Measurements from ENCODE around the gene IFIH1. TPM values are rescaled to one million over a fixed set of nuclear protein-coding genes. Genes with fewer than 3 reads are reported as not detected.

Gene IFIH1
- total RNA-seq, 1 experiment from 2014 or later: 4.7 TPM

DNA sequence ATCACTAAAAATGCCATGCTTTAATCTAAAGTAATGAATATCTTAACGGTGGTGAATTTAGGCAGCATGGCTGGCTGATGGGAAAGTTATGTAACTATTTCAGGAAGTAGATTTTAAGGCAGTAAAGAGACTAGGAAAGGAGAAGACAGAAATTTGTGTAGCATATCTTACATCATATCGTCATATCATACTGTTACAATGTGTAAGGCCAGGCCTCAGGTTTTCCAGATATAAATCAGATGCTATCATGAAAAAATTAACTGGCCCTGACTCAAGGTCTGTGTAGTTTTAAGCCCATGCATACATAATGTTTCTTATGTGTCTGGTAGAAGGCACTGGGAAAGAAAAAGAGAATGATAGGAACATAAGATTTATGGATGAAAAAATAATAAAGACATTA, 66.3 kb downstream of the IFIH1 start:
- POLR2A ChIA-PET (ENCODE audit: unreplicated experiment): no interaction called here
- no peak for TF ChIP-seq EZH2 (IDR thresholded peaks at IDR 0.05; ENCODE audit: low read depth)
- TF ChIP-seq, protein P1, sequence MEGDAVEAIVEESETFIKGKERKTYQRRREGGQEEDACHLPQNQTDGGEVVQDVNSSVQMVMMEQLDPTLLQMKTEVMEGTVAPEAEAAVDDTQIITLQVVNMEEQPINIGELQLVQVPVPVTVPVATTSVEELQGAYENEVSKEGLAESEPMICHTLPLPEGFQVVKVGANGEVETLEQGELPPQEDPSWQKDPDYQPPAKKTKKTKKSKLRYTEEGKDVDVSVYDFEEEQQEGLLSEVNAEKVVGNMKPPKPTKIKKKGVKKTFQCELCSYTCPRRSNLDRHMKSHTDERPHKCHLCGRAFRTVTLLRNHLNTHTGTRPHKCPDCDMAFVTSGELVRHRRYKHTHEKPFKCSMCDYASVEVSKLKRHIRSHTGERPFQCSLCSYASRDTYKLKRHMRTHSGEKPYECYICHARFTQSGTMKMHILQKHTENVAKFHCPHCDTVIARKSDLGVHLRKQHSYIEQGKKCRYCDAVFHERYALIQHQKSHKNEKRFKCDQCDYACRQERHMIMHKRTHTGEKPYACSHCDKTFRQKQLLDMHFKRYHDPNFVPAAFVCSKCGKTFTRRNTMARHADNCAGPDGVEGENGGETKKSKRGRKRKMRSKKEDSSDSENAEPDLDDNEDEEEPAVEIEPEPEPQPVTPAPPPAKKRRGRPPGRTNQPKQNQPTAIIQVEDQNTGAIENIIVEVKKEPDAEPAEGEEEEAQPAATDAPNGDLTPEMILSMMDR (conservative IDR thresholded peaks at IDR 0.05): no peak
- Histone ChIP-seq H2AFZ (no peak overlapping the region), H3K4me3 (no peak overlapping the region), H3K36me3 (ENCODE audit: low read depth) (no peaks in the 10 kb centered on the region), H3K27me3 (ENCODE audit: insufficient read depth, low read depth) (no peaks in the 10 kb centered on the region), H3K4me2 (no peak overlapping the region), H3K27ac (no peak overlapping the region), H3K79me2 (ENCODE audit: low read depth) (no peaks in the 10 kb centered on the region), H3K9me3 (ENCODE audit: insufficient read depth, low read depth) (no peaks in the 10 kb centered on the region), H3K9me2 (ENCODE audit: insufficient read depth) (no peaks in the 10 kb centered on the region), H3F3A (ENCODE audit: insufficient read depth, low read depth) (no peaks in the 10 kb centered on the region), H4K20me1 (ENCODE audit: insufficient read depth) (no peaks in the 10 kb centered on the region), H3K4me1 (replicated peaks; ENCODE audit: insufficient read depth) (no peaks in the 10 kb centered on the region)
- CTCF ChIA-PET: no interaction called here
- BruUV-seq (replicated peaks): no TSS peak
- DNase-seq: no peak
- intact Hi-C loops (cut with micrococcal nuclease; ENCODE audit: unreplicated experiment): no loop called here

GRCh38 chr2:162245781-162246180, 72.7 kb downstream of the IFIH1 start:
- Histone ChIP-seq H3K27me3 (ENCODE audit: insufficient read depth, low read depth) (no peaks in the 10 kb centered on the region), H3F3A (ENCODE audit: insufficient read depth, low read depth) (peaks cover 23% of the 10 kb centered on the region), H4K20me1 (ENCODE audit: insufficient read depth) (no peaks in the 10 kb centered on the region), H3K79me2 (ENCODE audit: low read depth) (no peaks in the 10 kb centered on the region), H3K4me1 (replicated peaks; ENCODE audit: insufficient read depth) (peaks cover 29% of the 10 kb centered on the region), H3K36me3 (ENCODE audit: low read depth) (no peaks in the 10 kb centered on the region), H3K27ac (peak overlapping the region; percentile 89), H2AFZ (no peak overlapping the region), H3K4me3 (no peak overlapping the region), H3K9me2 (ENCODE audit: insufficient read depth) (no peaks in the 10 kb centered on the region), H3K4me2 (peak overlapping the region; percentile 62), H3K9me3 (ENCODE audit: insufficient read depth, low read depth) (no peaks in the 10 kb centered on the region)
- ChIA-PET CTCF (no interaction called here), POLR2A (ENCODE audit: unreplicated experiment) (no interaction called here)
- TF ChIP-seq, protein P1 (conservative IDR thresholded peaks at IDR 0.05): no peak
- TF ChIP-seq EZH2 (IDR thresholded peaks at IDR 0.05; ENCODE audit: low read depth): no peak
- peak; percentile 15 to 91 for DNase-seq
- no TSS peak for BruUV-seq (replicated peaks)
- intact Hi-C loops (cut with micrococcal nuclease; ENCODE audit: unreplicated experiment): no loop called here

DNA sequence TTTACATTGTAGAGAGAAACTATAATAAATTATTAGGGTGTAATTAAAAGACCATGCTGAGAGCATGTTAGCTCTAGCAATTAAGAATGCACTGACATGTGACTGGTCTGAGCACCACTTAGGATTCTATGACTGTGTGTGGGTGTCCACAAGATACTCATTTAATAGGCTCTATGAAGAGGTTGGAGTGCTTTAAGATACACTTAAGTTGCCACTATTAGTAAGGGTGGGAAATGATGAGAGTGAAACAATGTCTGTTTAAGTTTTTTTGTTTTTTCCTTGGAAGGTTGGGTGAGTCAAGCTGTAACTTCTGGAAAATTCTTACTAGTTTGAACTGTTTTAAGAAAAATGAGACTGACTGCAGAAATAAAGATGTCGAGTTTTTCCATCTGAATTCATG, 73.4 kb downstream of the IFIH1 start:
- ChIA-PET POLR2A (ENCODE audit: unreplicated experiment) (no interaction called here), CTCF (no interaction called here)
- intact Hi-C loops (cut with micrococcal nuclease; ENCODE audit: unreplicated experiment): no loop called here
- Histone ChIP-seq H3K27ac (peak overlapping the region; percentile 89), H3K4me3 (no peak overlapping the region), H4K20me1 (ENCODE audit: insufficient read depth) (no peaks in the 10 kb centered on the region), H3K4me2 (peak overlapping the region; percentile 62), H3K36me3 (ENCODE audit: low read depth) (no peaks in the 10 kb centered on the region), H2AFZ (no peak overlapping the region), H3F3A (ENCODE audit: insufficient read depth, low read depth) (peaks cover 23% of the 10 kb centered on the region), H3K4me1 (replicated peaks; ENCODE audit: insufficient read depth) (peaks cover 29% of the 10 kb centered on the region), H3K9me2 (ENCODE audit: insufficient read depth) (no peaks in the 10 kb centered on the region), H3K27me3 (ENCODE audit: insufficient read depth, low read depth) (no peaks in the 10 kb centered on the region), H3K79me2 (ENCODE audit: low read depth) (no peaks in the 10 kb centered on the region), H3K9me3 (ENCODE audit: insufficient read depth, low read depth) (no peaks in the 10 kb centered on the region)
- TSS peak; percentile 85 for BruUV-seq (replicated peaks)
- no peak for DNase-seq
- TF ChIP-seq, protein P1 (conservative IDR thresholded peaks at IDR 0.05): no peak
- TF ChIP-seq EZH2 (IDR thresholded peaks at IDR 0.05; ENCODE audit: low read depth): no peak

Measured in PC-9 (cell line).